ENCODE data around the gene GSTM5. TPM values are rescaled to one million over a fixed set of nuclear protein-coding genes. Genes with fewer than 3 reads are reported as not detected.

GSTM5 gene
- total and polyA plus RNA-seq, 2 of the 13 experiments (the other 11 are each of a cell fraction or from before 2014, with no cell fraction given): not detected

- ATAC-seq (no peak), DNase-seq (ENCODE audit: low spot score) (no peak), FAIRE-seq (no peak)
- Histone ChIP-seq H4K20me1 (ENCODE audit: insufficient read depth, low read length) (no peaks in the 10 kb centered on the region), H2AFZ (ENCODE audit: low read length) (no peak overlapping the region), H3K9me3 (ENCODE audit: low read length) (no peaks in the 10 kb centered on the region), H3K4me2 (ENCODE audit: low read depth, low read length) (no peak overlapping the region), H3K4me1 (ENCODE audit: insufficient read depth, low read length) (peaks cover 31% of the 10 kb centered on the region), H3K79me2 (ENCODE audit: insufficient read depth, low read length) (no peaks in the 10 kb centered on the region), H3K27ac (ENCODE audit: extremely low read length, insufficient read depth, low read length) (no peak overlapping the region), H3K9ac (ENCODE audit: insufficient read depth, low read depth, low read length) (no peak overlapping the region), H3K36me3 (replicated peaks in 1 of 2; ENCODE audit: control insufficient read depth in 1 of 2, insufficient read depth in 2 of 2, low read length in 2 of 2) (no peaks in the 10 kb centered on the region), H3K27me3 (ENCODE audit: control insufficient read depth in 1 of 2, insufficient read depth in 2 of 2, low read length in 2 of 2) (no peaks in the 10 kb centered on the region; a peak in 1 of 5 replicates), H3K4me3 (replicated peaks in 1 of 3; ENCODE audit: insufficient read depth in 1 of 3, low read depth in 2 of 3, low read length in 3 of 3) (no peak overlapping the region)
- no peak for TF ChIP-seq NCOA1 (CRISPR knock-in tag; IDR thresholded peaks at IDR 0.05)
- TF ChIP-seq ZC3H13 (CRISPR knock-in tag; IDR thresholded peaks at IDR 0.05): no peak
- no peak for TF ChIP-seq ZNF496 (CRISPR knock-in tag; IDR thresholded peaks at IDR 0.05; ENCODE audit: insufficient replicate concordance)
- TF ChIP-seq ZFY (CRISPR knock-in tag; IDR thresholded peaks at IDR 0.05): no peak
- TF ChIP-seq ZNF17 (CRISPR knock-in tag; IDR thresholded peaks at IDR 0.05): no peak
- TF ChIP-seq ZNF224 (CRISPR knock-in tag; IDR thresholded peaks at IDR 0.05): no peak
- TF ChIP-seq YEATS4 (CRISPR knock-in tag; IDR thresholded peaks at IDR 0.05; ENCODE audit: borderline replicate concordance): no peak
- no peak for TF ChIP-seq HMGA1 (CRISPR knock-in tag; conservative IDR thresholded peaks at IDR 0.05)
- no peak for TF ChIP-seq POGZ (CRISPR knock-in tag; IDR thresholded peaks at IDR 0.05)
- no peak for TF ChIP-seq NFIC (IDR thresholded peaks at IDR 0.05; ENCODE audit: low read length)
- no peak for TF ChIP-seq U2AF1 (optimal IDR thresholded peaks at IDR 0.05; ENCODE audit: low read depth, low read length)
- no peak for TF ChIP-seq CBX5 (CRISPR knock-in tag; IDR thresholded peaks at IDR 0.05; ENCODE audit: borderline replicate concordance)
- no peak for TF ChIP-seq AGO1 (IDR thresholded peaks at IDR 0.05; ENCODE audit: low read depth, low read length, poor library complexity, severe bottlenecking)
- POLR2A ChIA-PET: no interaction called here
- BruUV-seq (replicated peaks): no TSS peak
- WGBS (ENCODE audit: low lambda C conversion rate): 14% methylated on average over 1 of the region's 1 CpG
- CTCF ChIA-PET (ENCODE audit: low intra/inter-chr PET ratio, low total read pairs): no interaction called here
- intact Hi-C loops (cut with micrococcal nuclease; ENCODE audit: unreplicated experiment): no loop called here
- in situ Hi-C loops (cut with HindIII; ENCODE audit: extremely low pct_ligation_motif_present, low pct_unique_long_range_greater_than_20kb): no loop called here
These were observed 14.0 kb downstream of the GSTM5 start for GRCh38 chr1:109726007-109726406.

Data from HepG2 (cell line).